Naive thymus-derived CD8-positive, alpha-beta T cell (primary cell): ENCODE data around the gene AP1M1. TPM values are rescaled to one million over a fixed set of nuclear protein-coding genes. Genes with fewer than 3 reads are reported as not detected.

Experiments
- ATAC-seq, 2 donors: fragments of 150-1000 bp; cut with Tn5 transposase in 1 of 2; sonication (Bioruptor Pico), chemical (Tn5 transposase) in 1 of 2; 1 replicate in 1 of 2; 2 replicates in 1 of 2; pipeline ENCODE4 v1.10.0; 2021; ENCODE audit warnings: mild to moderate bottlenecking in 2 of 2, moderate library complexity in 2 of 2
- POLR2A ChIA-PET: fragments of 350-600 bp; sonication (Branson Sonifier 250); formaldehyde crosslinking; loops from one replicate; lab custom pipeline; 2021; ENCODE audit warnings: antibody characterized with exemption; lab: Charles Lee
- DNase-seq, 10 donors: peaks; one replicate each; pipeline versions ENCODE4 v3.0.0 to v3.0.0-alpha.2; 2020 to 2022
- H3K27ac Mint-ChIP-seq, 10 donors: one replicate each; pipeline ENCODE4 v1.8.0; 2020 to 2022; ENCODE audit warnings: mild to moderate bottlenecking in 10 of 10, mixed read lengths in 10 of 10, moderate library complexity in 4 of 10, inconsistent platforms in 1 of 10
- H3K27me3 Mint-ChIP-seq, 5 donors: one replicate each; pipeline ENCODE4 v1.8.0; 2021 to 2022; ENCODE audit warnings: mixed read lengths in 5 of 5
- H3K36me3 Mint-ChIP-seq, 3 donors: one replicate each; pipeline ENCODE4 v1.8.0; 2020 to 2022; ENCODE audit warnings: mixed read lengths in 3 of 3, mild to moderate bottlenecking in 2 of 3, inconsistent platforms in 1 of 3
- H3K4me1 Mint-ChIP-seq, 4 donors: one replicate each; pipeline ENCODE4 v1.8.0; 2021 to 2022; ENCODE audit warnings: mixed read lengths in 4 of 4
- H3K4me3 Mint-ChIP-seq, 10 donors: one replicate each; pipeline ENCODE4 v1.8.0; 2020 to 2022; ENCODE audit warnings: mild to moderate bottlenecking in 10 of 10, mixed read lengths in 10 of 10, moderate library complexity in 6 of 10, inconsistent platforms in 1 of 10
- H3K9me3 Mint-ChIP-seq, 9 donors: one replicate each; pipeline ENCODE4 v1.8.0; 2020 to 2022; ENCODE audit warnings: mixed read lengths in 9 of 9, mild to moderate bottlenecking in 3 of 9, inconsistent platforms in 1 of 9, moderate library complexity in 1 of 9
- polyA plus RNA-seq, 3 donors: library from polyadenylated mRNA; unstranded; fragments of 300-500 nt; fragmentation: Illumina TruSeq; gene quantifications; one replicate each; pipeline ENCODE4 v1.2.3, GENCODE V29; 2021
- total RNA-seq, 8 experiments: library from RNA in 2 of 8; stranded (reverse) in 2 of 8; gene quantifications; one replicate each; pipeline ENCODE4 v1.2.3 and lab custom pipeline; 2021 to 2026

Gene AP1M1
- total and polyA plus RNA-seq, 5 experiments from 2014 or later, result 151 to 288 (median 195) TPM

DNA sequence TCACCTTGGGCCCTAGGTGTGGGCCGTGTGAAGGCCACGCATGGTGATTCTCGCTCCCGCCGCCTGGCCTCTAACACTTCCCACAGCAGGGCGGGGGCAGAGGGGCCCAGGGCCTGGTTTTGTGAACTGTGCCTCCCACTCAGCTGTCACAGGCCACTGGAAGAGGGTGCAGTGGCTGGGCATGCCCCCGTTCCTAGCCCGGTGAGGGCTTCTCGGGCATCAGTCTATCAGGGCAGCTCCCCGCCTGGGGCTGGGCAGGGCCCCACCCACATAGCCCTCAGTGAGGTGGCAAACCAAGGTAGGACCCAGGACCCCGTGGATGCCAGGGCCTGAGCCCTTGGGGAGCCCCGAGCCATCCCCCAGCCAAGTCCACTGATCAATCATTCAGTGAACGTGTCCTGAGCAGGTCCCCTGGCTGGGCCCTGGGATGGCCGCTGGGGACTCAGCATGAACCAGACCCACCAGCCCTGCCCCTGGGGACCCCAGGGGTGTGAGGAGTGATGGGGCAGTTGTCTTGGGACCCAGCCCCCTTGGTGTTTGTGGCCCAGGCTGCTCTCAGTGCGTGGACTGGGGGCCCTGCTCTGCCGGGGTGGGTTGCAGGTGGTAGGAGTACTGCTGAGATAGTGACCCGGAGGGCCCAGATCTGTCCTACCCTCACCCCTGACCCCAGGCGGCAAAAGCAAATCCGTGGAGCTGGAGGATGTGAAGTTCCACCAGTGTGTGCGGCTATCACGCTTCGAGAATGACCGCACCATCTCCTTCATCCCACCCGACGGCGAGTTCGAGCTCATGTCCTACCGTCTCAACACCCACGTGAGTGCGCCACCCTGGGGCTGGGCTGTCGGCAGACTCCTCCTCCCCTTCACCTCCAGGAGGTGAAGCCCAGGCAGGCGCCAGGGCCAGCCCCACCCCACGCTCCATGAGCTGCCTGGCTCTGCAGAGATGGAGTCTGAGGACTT, 29.4 kb downstream of the AP1M1 start:
- peaks cover 4 to 69% (median 37%) of the 10 kb centered on the region in 3 donors for H3K36me3 Mint-ChIP-seq

DNA sequence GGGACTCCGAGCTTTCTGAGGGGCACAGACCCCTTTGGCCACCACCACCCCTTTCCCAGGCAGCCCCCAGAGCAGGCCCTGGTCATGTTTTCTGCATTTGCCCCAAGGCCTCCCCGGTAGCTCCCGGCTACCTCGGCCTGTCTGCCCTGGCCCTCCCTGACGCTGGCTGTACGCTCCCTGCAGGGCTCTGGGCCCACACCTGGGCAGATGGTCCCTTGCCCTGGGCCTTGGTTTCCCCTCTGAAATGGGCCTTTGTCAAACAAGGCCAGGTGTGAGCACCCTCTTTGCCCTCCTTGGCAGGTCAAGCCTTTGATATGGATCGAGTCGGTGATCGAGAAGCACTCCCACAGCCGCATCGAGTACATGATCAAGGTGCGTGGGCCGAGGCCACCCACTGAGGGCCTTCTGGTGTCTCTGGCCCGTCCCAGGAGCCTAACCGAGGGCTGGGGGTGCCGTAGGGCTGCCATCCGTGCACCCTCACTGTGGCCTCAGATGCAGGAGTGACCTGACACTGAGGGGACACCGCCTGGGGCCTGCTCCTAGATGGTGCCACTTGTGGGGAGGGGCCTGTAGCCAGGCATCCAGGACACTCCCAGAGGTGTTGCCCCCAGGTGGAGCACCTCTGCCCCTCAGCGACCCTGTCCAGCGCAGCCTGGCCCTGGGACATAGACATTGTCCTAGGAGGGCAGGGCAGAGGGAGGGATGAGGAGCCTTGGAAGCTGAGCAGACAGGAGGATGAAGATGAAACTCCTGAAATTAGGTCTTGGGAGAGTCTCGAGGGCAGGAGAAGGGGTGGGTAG, 30.3 kb downstream of the AP1M1 start:
- H3K4me3 Mint-ChIP-seq, result no peak overlapping the region
- no peak for DNase-seq
- peaks cover 0 to 22% (median 11%) of the 10 kb centered on the region in 4 donors for H3K4me1 Mint-ChIP-seq
- H3K27ac Mint-ChIP-seq, result peak overlapping the region in 2 of 10 donors; percentile 19 to 43
- H3K9me3 Mint-ChIP-seq, result peaks cover 0 to 8% (median 0%) of the 10 kb centered on the region in 9 donors
- POLR2A ChIA-PET, result interaction anchor here (0.6 to 6.6 kb wide), 4 partner anchors 10 to 437 kb away, joined by 3 to 36 read pairs (median 10); no protein-coding TSS in a partner anchor
- H3K36me3 Mint-ChIP-seq, result peaks cover 4 to 65% (median 29%) of the 10 kb centered on the region in 3 donors
- no peaks in the 10 kb centered on the region for H3K27me3 Mint-ChIP-seq
- no peak for ATAC-seq

More for the DNA sequence above, 29.4 kb downstream of the AP1M1 start:
- H3K4me1 Mint-ChIP-seq, result peaks cover 0 to 14% (median 5%) of the 10 kb centered on the region in 4 donors
- H3K9me3 Mint-ChIP-seq, result peaks cover 0 to 17% (median 0%) of the 10 kb centered on the region in 9 donors
- H3K27ac Mint-ChIP-seq, result peak overlapping the region in 1 of 10 donors; percentile 11
- no peak for ATAC-seq
- DNase-seq, result no peak
- no peaks in the 10 kb centered on the region for H3K27me3 Mint-ChIP-seq
- POLR2A ChIA-PET, result interaction anchor here (0.6 to 6.6 kb wide), 5 partner anchors 10 to 203 kb away, joined by 3 to 36 read pairs (median 4); no protein-coding TSS in a partner anchor
- no peak overlapping the region for H3K4me3 Mint-ChIP-seq

DNA sequence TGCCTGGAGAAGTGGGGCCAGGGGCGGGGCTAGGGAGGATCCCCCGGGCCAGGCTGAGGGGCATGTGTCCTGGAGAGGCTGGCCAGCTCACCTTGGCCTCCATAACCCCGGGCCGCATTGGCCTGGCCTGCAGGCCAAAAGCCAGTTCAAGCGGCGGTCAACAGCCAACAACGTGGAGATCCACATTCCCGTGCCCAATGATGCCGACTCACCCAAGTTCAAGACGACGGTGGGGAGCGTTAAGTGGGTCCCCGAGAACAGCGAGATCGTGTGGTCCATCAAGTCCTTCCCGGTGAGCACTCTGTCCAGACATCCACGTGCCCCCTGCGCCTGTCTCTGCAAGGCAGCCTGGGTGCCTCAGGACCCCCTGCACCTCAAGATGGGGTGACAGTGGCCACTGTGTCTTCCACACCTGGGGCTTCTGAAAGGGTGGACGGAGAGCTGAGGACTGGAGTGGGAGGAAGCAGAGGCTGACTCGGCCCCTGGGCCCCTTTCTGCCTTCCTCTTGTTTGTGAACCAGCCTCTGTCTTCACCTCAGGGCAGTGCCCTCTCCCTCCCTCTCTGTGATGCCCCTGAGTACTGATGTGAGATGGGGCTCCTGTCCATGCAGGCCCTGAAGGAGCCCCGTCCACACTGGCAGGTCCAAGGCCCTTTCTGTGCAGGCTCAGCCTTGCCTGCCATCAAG, 31.1 kb downstream of the AP1M1 start:
- H3K36me3 Mint-ChIP-seq, result peaks cover 4 to 58% (median 22%) of the 10 kb centered on the region in 3 donors
- POLR2A ChIA-PET, result interaction anchor here (0.6 to 6.6 kb wide), 4 partner anchors 9 to 436 kb away, joined by 3 to 36 read pairs (median 9); no protein-coding TSS in a partner anchor

DNA sequence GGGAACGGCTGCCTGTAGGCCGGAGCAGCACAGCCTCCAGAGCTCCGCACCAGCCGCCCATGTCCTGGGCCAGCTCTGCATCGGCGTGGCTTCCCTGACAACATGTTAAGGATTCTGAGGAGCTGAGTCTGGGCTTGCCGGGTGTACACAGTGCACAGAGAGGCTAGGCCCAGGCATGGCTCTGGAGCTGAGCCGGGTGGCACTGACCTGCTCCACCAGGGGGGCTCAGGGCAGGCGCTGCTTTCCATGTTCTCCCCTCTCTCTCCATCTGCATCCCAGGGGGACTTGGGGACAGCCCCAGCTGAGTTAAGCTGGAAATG, 31.6 kb downstream of the AP1M1 start:
- POLR2A ChIA-PET, result interaction anchor here (1.0 to 3.4 kb wide), 4 partner anchors 12 to 95 kb away, joined by 3 to 15 read pairs (median 4); partner anchors contain the start of gene KLF2
- DNase-seq (no peak), ATAC-seq (no peak)
- Mint-ChIP-seq H3K4me1 (peaks cover 5 to 32% (median 18%) of the 10 kb centered on the region in 4 donors), H3K9me3 (peaks cover 0 to under 1% (median 0%) of the 10 kb centered on the region in 9 donors), H3K27me3 (no peaks in the 10 kb centered on the region), H3K4me3 (no peak overlapping the region), H3K27ac (peak overlapping the region in 7 of 10 donors; percentile 5 to 89 (median 71)), H3K36me3 (peaks cover 4 to 56% (median 18%) of the 10 kb centered on the region in 3 donors)

More for the DNA sequence above, 31.1 kb downstream of the AP1M1 start:
- H3K9me3 Mint-ChIP-seq, result peaks cover 0 to 4% (median 0%) of the 10 kb centered on the region in 9 donors
- H3K4me1 Mint-ChIP-seq, result peaks cover 2 to 27% (median 14%) of the 10 kb centered on the region in 4 donors
- H3K4me3 Mint-ChIP-seq, result no peak overlapping the region
- H3K27ac Mint-ChIP-seq, result peak overlapping the region in 3 of 10 donors; percentile 33 to 72 (median 63)
- ATAC-seq (no peak), DNase-seq (no peak)
- H3K27me3 Mint-ChIP-seq, result no peaks in the 10 kb centered on the region

DNA sequence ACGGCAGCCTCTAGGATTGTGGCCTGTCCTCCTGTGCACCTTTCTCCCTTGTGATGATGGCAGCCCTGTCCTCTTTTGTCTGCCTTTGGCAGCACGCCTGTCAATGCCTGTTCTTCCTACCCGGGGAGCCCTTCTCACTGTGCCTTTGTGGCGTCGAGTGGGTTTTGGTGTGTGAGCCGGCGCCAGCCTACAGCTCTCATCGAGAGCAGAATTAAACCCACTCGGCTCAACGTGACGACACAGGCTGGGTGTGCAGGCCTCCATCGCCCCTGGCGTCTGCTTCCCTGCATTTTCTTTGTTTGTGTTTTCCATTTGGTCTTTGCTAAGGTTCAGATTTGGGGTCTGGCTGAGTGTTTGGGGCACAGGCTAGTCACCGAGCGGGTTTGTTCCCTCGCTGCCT, 34.4 kb downstream of the AP1M1 start:
- Mint-ChIP-seq H3K27ac (peak overlapping the region in 9 of 10 donors; percentile 57 to 96 (median 87)), H3K9me3 (peaks cover 0 to 6% (median 0%) of the 10 kb centered on the region in 9 donors), H3K4me3 (no peak overlapping the region), H3K36me3 (peaks cover 13 to 74% (median 33%) of the 10 kb centered on the region in 3 donors), H3K4me1 (peaks cover 28 to 60% (median 40%) of the 10 kb centered on the region in 4 donors), H3K27me3 (no peaks in the 10 kb centered on the region)
- no peak for DNase-seq
- POLR2A ChIA-PET, result interaction anchor here (0.9 to 7.4 kb wide), 3 partner anchors 14 to 138 kb away, joined by 3 to 51 read pairs (median 3); no protein-coding TSS in a partner anchor
- ATAC-seq, result no peak

DNA sequence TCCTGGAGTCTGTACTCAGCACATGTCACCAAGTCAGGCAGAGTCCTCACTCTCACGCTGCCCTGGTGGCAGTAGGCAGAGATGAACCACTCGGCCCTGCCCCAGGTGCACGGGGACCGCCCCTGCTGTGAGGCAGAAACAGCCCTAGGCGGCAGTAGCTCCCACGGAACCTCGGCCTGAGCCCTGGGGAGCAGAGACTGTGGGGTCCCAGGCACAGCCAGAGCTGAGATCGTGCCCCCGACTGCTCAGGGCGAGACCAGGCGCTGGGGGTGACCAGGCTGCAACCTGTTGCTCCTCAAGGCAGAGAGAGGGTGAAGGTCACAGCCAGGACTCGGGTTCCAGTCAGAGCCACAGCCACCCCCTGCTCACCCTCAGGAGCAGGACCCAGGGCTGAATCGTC, 34.9 kb downstream of the AP1M1 start:
- DNase-seq, result peak in 3 of 10 donors; percentile 22 to 46 (median 42)
- H3K27me3 Mint-ChIP-seq, result no peaks in the 10 kb centered on the region

DNA sequence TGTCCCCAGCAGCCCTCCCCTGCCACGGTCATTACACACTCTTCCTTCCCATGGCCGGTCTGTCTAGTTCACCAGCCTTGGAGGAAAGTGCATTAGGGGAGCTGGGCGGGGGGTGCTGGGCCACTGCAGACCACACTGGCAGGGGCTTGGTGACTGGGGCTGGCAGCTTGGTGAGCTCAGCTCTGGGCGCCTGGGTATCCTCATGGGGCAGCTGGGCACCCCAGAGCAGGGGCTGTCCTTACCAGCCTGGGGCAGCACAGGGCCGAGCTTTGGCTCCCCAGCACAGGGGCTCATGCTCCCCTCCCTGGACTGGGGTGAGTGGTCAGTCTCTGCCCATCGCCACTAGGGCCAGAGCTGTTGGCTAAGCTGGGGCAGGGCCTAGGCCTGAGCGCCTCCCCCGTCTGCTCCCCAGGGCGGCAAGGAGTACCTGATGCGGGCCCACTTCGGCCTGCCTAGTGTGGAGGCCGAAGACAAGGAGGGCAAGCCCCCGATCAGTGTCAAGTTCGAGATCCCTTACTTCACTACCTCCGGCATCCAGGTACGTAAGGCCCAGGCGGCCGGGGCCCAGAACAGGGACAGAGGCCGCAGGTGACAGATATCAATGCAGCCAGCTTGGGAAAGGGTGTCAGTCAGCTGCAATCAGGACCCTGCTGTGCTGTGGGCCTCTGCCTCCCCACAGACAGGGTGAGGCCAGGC, 35.5 kb downstream of the AP1M1 start:
- POLR2A ChIA-PET, result interaction anchor here (0.5 to 7.4 kb wide), 7 partner anchors 13 to 444 kb away, joined by 3 to 51 read pairs (median 3); no protein-coding TSS in a partner anchor
- H3K36me3 Mint-ChIP-seq, result peaks cover 13 to 67% (median 32%) of the 10 kb centered on the region in 3 donors
- H3K27ac Mint-ChIP-seq, result peak overlapping the region; percentile 68 to 96 (median 92)
- H3K4me3 Mint-ChIP-seq, result peak overlapping the region in 1 of 10 donors; percentile 57
- peaks cover 0 to 6% (median 0%) of the 10 kb centered on the region in 9 donors for H3K9me3 Mint-ChIP-seq
- ATAC-seq (no peak), DNase-seq (no peak)
- H3K4me1 Mint-ChIP-seq, result peaks cover 32 to 70% (median 48%) of the 10 kb centered on the region in 4 donors
- no peaks in the 10 kb centered on the region for H3K27me3 Mint-ChIP-seq

More for the DNA sequence above, 34.9 kb downstream of the AP1M1 start:
- ATAC-seq, result peak; percentile 24 to 50
- Mint-ChIP-seq H3K36me3 (peaks cover 13 to 72% (median 33%) of the 10 kb centered on the region in 3 donors), H3K4me1 (peaks cover 28 to 63% (median 42%) of the 10 kb centered on the region in 4 donors), H3K9me3 (peaks cover 0 to 6% (median 0%) of the 10 kb centered on the region in 9 donors), H3K27ac (peak overlapping the region in 9 of 10 donors; percentile 34 to 96 (median 86)), H3K4me3 (no peak overlapping the region)
- POLR2A ChIA-PET, result interaction anchor here (0.5 to 7.4 kb wide), 7 partner anchors 14 to 444 kb away, joined by 3 to 51 read pairs (median 3); no protein-coding TSS in a partner anchor

DNA sequence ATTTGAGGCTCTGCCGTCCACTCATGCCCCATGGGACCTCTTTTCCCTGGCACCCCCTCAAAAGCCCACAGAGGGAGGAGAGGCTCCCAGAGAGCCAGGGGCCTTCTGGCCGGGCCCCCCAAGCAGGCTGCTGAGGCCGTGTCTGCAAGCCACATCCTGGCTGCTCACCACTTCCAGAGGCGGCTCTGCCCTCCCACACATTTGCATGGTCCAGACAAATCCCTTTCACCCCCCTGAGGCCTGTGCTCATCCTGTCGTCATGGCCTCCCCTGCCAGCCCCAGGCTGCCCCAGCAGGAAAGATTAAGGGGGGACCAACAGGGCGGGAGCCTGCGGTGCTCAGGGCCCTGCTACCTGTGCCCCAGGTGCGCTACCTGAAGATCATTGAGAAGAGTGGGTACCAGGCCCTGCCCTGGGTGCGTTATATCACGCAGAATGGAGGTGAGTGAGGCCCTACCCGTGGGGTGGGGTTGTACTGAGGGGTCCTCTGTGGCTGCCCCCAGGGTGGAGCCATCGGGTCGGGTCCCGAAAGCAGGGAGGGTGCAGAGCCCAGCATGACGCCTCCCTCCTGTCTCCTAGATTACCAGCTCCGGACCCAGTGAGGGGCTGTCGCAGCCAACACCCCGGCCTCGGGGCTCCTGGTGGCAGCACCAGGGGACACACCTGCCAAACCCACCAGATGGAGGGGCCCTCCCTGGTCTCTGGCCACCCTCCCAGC, 36.3 kb downstream of the AP1M1 start:
- peaks cover 0 to 6% (median 0%) of the 10 kb centered on the region in 9 donors for H3K9me3 Mint-ChIP-seq
- peak overlapping the region; percentile 90 to 99 (median 93) for H3K27ac Mint-ChIP-seq
- no peaks in the 10 kb centered on the region for H3K27me3 Mint-ChIP-seq
- peaks cover 32 to 73% (median 56%) of the 10 kb centered on the region in 4 donors for H3K4me1 Mint-ChIP-seq
- peak overlapping the region in 5 of 10 donors; percentile 14 to 66 (median 47) for H3K4me3 Mint-ChIP-seq
- POLR2A ChIA-PET, result interaction anchor here (1.2 to 7.4 kb wide), 4 partner anchors 13 to 133 kb away, joined by 3 to 51 read pairs (median 5); no protein-coding TSS in a partner anchor
- DNase-seq (peak in 3 of 10 donors; percentile 7 to 29 (median 15)), ATAC-seq (peak in 1 of 2 donors; percentile 16)
- peaks cover 13 to 62% (median 30%) of the 10 kb centered on the region in 3 donors for H3K36me3 Mint-ChIP-seq

DNA sequence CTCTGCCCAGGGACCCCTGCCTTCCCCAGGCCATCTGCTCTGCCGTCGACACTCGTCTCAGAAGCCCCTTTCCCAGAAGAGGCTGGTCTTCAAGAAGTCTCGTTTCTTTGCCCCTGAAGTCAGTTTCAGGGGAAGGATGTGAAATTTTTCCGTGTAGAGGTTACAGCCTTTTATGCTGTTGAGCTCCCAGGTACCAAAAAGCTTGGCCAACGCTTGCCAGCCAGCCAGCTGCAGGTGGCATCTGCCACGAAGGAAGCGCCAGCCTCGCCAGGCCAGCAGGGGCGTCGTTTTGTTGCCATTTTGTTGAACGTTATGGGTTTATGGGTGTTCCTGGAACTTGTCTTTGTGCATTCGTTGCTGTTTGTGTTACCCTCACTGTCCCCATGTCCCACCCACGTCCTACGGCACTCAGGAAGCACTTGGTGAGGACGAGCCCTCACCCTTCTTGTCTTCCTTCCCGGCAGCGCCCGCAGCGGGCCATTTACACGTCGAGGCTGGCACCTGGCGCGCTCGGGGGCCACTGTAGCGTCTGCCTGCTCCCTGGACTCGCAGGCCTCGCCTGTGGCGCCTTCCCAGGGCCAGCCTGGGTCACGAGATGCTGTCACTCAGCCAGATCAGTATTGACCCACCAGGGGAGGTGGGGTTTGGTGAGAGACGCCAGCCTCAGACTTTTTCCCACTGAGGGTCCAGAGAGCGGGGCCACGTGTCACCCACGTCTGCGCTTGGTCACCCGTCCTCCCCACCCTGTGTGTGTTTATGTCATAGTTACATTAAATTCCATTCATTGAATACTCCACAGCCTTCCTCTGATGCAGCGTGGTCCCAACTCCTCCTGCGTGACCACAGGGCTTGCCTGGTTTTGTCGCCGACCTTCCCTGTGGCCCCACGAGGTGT, 37.1 kb downstream of the AP1M1 start:
- Mint-ChIP-seq H3K27me3 (no peaks in the 10 kb centered on the region), H3K27ac (peak overlapping the region; percentile 90 to 99 (median 94)), H3K9me3 (peaks cover 0 to 6% (median 0%) of the 10 kb centered on the region in 9 donors), H3K4me1 (peaks cover 34 to 75% (median 61%) of the 10 kb centered on the region in 4 donors), H3K36me3 (peaks cover 11 to 53% (median 23%) of the 10 kb centered on the region in 3 donors), H3K4me3 (peak overlapping the region in 5 of 10 donors; percentile 8 to 77 (median 57))
- peak in 1 of 2 donors; percentile 26 for ATAC-seq
- DNase-seq, result peak in 2 of 10 donors; percentile 10 to 42
- POLR2A ChIA-PET, result interaction anchor here (0.8 to 7.4 kb wide), 4 partner anchors 16 to 93 kb away, joined by 3 to 51 read pairs (median 3); no protein-coding TSS in a partner anchor
